Adrenal gland (tissue), 12 donors: ENCODE results near the gene MRC2. TPM values are rescaled to one million over a fixed set of nuclear protein-coding genes. Genes with fewer than 3 reads are reported as not detected.
A peak's percentile ranks its signal among the peaks of the same experiment; 100 is the strongest.

ENCODE experiments used
- DNase-seq, 7 donors: peaks; one replicate each; pipeline ENCODE4 v3.0.0-alpha.2; 2019 to 2020
- H3K27ac ChIP-seq, 5 donors: fragments of 200-600 bp; sonication (generic) in 4 of 5; 1 replicate in 3 of 5; 2 replicates in 2 of 5; pipeline versions ENCODE4 v1.5.1 to v1.8.0; 2016 to 2020; ENCODE audit warnings: mild to moderate bottlenecking in 1 of 5
- H3K27me3 ChIP-seq: fragments of 200-600 bp; 2 replicates; pipeline ENCODE4 v1.8.0; 2021
- H3K36me3 ChIP-seq, 2 donors: fragments of 200-600 bp; replicated peaks in 1 of 2; 1 replicate in 1 of 2; 2 replicates in 1 of 2; pipeline versions ENCODE4 v1.5.1 to v1.8.0; 2018 to 2022
- H3K4me1 ChIP-seq, 2 donors: fragments of 200-600 bp; replicated peaks in 1 of 2; 1 replicate in 1 of 2; 2 replicates in 1 of 2; pipeline versions ENCODE4 v1.5.1 to v1.8.0; 2018 to 2021
- H3K4me3 ChIP-seq, 4 donors: fragments of 200-600 bp; sonication (generic) in 3 of 4; one replicate each; pipeline ENCODE4 v1.5.1; 2016 to 2018
- H3K9me3 ChIP-seq, 3 donors: fragments of 200-600 bp; sonication (generic) in 1 of 3; replicated peaks in 1 of 3; 1 replicate in 2 of 3; 2 replicates in 1 of 3; pipeline versions ENCODE4 v1.5.1 to v1.8.0; 2016 to 2021
- POLR2A ChIP-seq, 2 donors: fragments of 450-650 bp; IDR thresholded peaks; one replicate each; pipeline ENCODE4 v1.6.1; 2017; ENCODE audit warnings: antibody characterized with exemption in 2 of 2, mild to moderate bottlenecking in 2 of 2, moderate library complexity in 1 of 2
- WGBS, 4 donors: extraction: QIAGEN DNeasy Blood & Tissue Kit in 2 of 4; methylation state at CpG; one replicate each; pipeline versions ENCODE4 v1.1.5 to v1.1.7; 2013 to 2017; 5-methylcytosine and 5-hydroxymethylcytosine counted together
- intact Hi-C, 2 donors: fragments of 100-400 bp; cut with DNase I; formaldehyde crosslinking; loops; one replicate each; pipeline versions ENCODE4 v1.14.1 to v1.15.0; 2022 to 2023
- polyA plus RNA-seq, 3 donors: library from polyadenylated mRNA; stranded (reverse); fragments of 200-250 nt in 2 of 3; fragments of 350-450 nt in 1 of 3; fragmentation: Illumina TruSeq in 1 of 3; extraction: RNeasy Lipid Tissue Mini Kit (QIAGEN cat#74804) in 1 of 3; gene quantifications; one replicate each; pipeline ENCODE4 v1.2.3, GENCODE V29; 2013 to 2014
- total RNA-seq, 9 donors: library from RNA; depleted of rRNA in 4 of 9; stranded (reverse); fragments of >200 nt in 4 of 9; fragments of 120-200 nt in 1 of 9; fragmentation: NEBNext Ultra II Directional in 1 of 9; extraction: Animal tissue kit (Norgen Biotek cat#: 25700) in 1 of 9; gene quantifications; one replicate each; pipeline versions ENCODE4 v1.1.0 to v1.2.4, GENCODE V29; 2013 to 2023
- TF ChIP-seq, protein P1 (sequence below), 6 experiments: fragments of 450-650 bp in 4 of 6; fragments of 200-600 bp in 2 of 6; sonication (generic) in 1 of 6; IDR thresholded peaks; 1 replicate in 5 of 6; 2 replicates in 1 of 6; pipeline versions ENCODE4 v1.5.1 to v1.8.0; 2016 to 2021; ENCODE audit warnings: antibody characterized with exemption in 6 of 6, mild to moderate bottlenecking in 2 of 6, moderate library complexity in 1 of 6
- donor health status: healthy with polysubstance abuse.
- donor health status: Bipolar disorder and iron deficiency.
- donor health status: DM: yes; HTN: yes; CAD: no.
- donor health status: DM: no; HTN: no; CAD: no.
- donor health status: DM: no; HTN: no; CAD: no.
- donor health status: DM: yes; HTN: yes; CAD: no.

Gene MRC2
- total and polyA plus RNA-seq, 12 donors, result 5.2 to 68.3 (median 29.6) TPM

- H3K27me3 ChIP-seq, result no peaks in the 10 kb centered on the region
- intact Hi-C loops, result no loop called here
- peaks cover 0 to 4% of the 10 kb centered on the region in 2 donors for H3K4me1 ChIP-seq
- 71 to 85% (median 73%) methylated on average over 17 of the region's 17 CpGs for WGBS, 4 donors
- H3K36me3 ChIP-seq, result peaks cover 0 to 16% of the 10 kb centered on the region in 2 donors
- TF ChIP-seq, protein P1, sequence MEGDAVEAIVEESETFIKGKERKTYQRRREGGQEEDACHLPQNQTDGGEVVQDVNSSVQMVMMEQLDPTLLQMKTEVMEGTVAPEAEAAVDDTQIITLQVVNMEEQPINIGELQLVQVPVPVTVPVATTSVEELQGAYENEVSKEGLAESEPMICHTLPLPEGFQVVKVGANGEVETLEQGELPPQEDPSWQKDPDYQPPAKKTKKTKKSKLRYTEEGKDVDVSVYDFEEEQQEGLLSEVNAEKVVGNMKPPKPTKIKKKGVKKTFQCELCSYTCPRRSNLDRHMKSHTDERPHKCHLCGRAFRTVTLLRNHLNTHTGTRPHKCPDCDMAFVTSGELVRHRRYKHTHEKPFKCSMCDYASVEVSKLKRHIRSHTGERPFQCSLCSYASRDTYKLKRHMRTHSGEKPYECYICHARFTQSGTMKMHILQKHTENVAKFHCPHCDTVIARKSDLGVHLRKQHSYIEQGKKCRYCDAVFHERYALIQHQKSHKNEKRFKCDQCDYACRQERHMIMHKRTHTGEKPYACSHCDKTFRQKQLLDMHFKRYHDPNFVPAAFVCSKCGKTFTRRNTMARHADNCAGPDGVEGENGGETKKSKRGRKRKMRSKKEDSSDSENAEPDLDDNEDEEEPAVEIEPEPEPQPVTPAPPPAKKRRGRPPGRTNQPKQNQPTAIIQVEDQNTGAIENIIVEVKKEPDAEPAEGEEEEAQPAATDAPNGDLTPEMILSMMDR (IDR thresholded peaks at IDR 0.05), result no peak
- no peak for TF ChIP-seq POLR2A (IDR thresholded peaks at IDR 0.05)
- no peak overlapping the region for H3K4me3 ChIP-seq
- no peaks in the 10 kb centered on the region for H3K9me3 ChIP-seq
- peak in 3 of 7 donors; percentile 32 to 40 (median 38) for DNase-seq
- peak overlapping the region in 1 of 5 donors; percentile 10 for H3K27ac ChIP-seq
Observed at GRCh38 chr17:62618647-62619416, 8.6 kb upstream of the MRC2 start.

- no peak for TF ChIP-seq POLR2A (IDR thresholded peaks at IDR 0.05)
- TF ChIP-seq, protein P1 (IDR thresholded peaks at IDR 0.05), result no peak
- Histone ChIP-seq H3K27ac (peak overlapping the region in 1 of 5 donors; percentile 10), H3K9me3 (no peaks in the 10 kb centered on the region), H3K27me3 (no peaks in the 10 kb centered on the region), H3K4me3 (no peak overlapping the region), H3K4me1 (peaks cover 0 to 4% of the 10 kb centered on the region in 2 donors), H3K36me3 (peaks cover 0 to 11% of the 10 kb centered on the region in 2 donors)
- intact Hi-C loops, result no loop called here
- WGBS, 4 donors, result 81 to 89% (median 82%) methylated on average over 8 to 10 of the region's 10 CpGs
- DNase-seq, result no peak
Observed at GRCh38 chr17:62619417-62620155, 7.9 kb upstream of the MRC2 start.

DNA sequence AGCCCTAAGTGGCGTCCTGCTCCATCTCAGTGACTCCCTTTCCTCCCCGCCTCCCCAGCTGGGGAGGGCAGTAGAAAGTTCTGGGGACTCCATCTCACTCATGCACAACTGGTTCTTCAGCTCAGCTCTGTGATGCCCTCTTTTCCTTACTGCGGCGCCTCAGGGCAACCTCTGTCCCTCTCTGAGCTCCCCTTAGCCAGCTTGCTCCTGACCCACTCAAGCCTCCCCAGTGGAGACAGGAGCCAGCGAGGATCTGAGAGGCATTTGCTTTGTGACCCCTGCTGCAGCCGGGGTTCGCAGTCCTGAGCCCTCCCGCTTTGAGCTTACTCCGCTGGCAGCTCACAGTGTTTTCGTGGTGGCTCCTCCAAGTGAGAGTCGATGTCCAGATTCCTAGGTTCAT is 6.2 kb upstream of the MRC2 start:
- H3K9me3 ChIP-seq, result no peaks in the 10 kb centered on the region
- no peak overlapping the region for H3K27ac ChIP-seq
- WGBS, 4 donors, result 90 to 96% (median 93%) methylated on average over 10 to 11 of the region's 11 CpGs
- intact Hi-C loops, result no loop called here
- no peak for TF ChIP-seq POLR2A (IDR thresholded peaks at IDR 0.05)
- TF ChIP-seq, protein P1 (IDR thresholded peaks at IDR 0.05), result no peak
- DNase-seq, result no peak
- H3K4me3 ChIP-seq, result no peak overlapping the region
- H3K27me3 ChIP-seq, result no peaks in the 10 kb centered on the region
- H3K4me1 ChIP-seq, result peaks cover 0 to 8% of the 10 kb centered on the region in 2 donors
- no peaks in the 10 kb centered on the region for H3K36me3 ChIP-seq

DNA sequence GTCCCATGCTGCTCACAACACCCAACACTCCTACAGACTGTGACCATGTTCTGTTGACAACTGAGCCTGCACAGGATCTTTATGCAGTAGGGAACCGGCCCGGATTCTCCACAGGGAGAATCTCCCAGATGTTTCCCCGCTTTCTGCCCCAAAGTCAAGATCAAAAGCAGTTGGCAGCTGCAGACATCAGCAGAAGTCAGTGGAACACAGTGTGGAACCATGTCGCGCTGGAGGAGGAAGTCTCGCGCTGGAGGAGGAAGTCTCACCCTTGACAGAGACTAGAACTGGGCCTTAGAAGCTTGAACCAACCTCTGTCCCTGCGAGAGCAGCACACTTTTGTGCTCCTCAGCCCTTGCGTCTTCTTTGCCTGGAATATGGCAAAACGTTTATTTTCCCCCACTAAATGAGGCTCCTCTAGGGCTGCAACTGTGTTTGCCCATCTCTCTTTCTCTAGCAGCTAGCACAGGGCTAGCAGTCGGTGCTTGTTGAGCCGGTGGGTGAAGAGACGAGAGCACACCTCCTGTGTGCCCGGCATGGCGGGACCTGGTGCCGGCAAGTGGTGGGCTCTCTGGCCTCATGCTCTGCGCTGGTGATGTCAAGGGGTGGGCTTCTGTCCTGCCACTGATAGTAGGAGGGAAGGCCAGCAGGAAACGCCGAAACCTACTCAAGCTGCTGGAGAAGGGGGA is 2.1 kb upstream of the MRC2 start:
- Histone ChIP-seq H3K27ac (peak overlapping the region in 1 of 5 donors; percentile 58), H3K4me1 (peaks cover 0 to 21% of the 10 kb centered on the region in 2 donors), H3K27me3 (no peaks in the 10 kb centered on the region), H3K36me3 (no peaks in the 10 kb centered on the region), H3K9me3 (no peaks in the 10 kb centered on the region), H3K4me3 (no peak overlapping the region)
- TF ChIP-seq, protein P1 (IDR thresholded peaks at IDR 0.05), result no peak
- TF ChIP-seq POLR2A (IDR thresholded peaks at IDR 0.05), result no peak
- 79 to 86% (median 83%) methylated on average over 14 to 19 of the region's 19 CpGs for WGBS, 4 donors
- intact Hi-C loops, result no loop called here
- DNase-seq, result no peak
